Parathyroid adenoma (tissue), 2 donors: ENCODE measurements around the gene MYD88.

ENCODE experiments used
- H2AFZ ChIP-seq: fragments of 300-600 bp; sonication (generic); one replicate; pipeline ENCODE4 v1.7.0; 2017; ENCODE audit warnings: antibody characterized with exemption, mild to moderate bottlenecking
- H3K27ac ChIP-seq: fragments of 300-600 bp; sonication (generic); one replicate; pipeline ENCODE4 v1.7.0; 2017
- H3K27me3 ChIP-seq: fragments of 300-600 bp; sonication (generic); one replicate; pipeline ENCODE4 v1.7.0; 2017; ENCODE audit warnings: low read length; ENCODE audit not compliant: control insufficient read depth, insufficient read depth
- H3K36me3 ChIP-seq: fragments of 300-600 bp; sonication (generic); one replicate; pipeline ENCODE4 v1.7.0; 2017; ENCODE audit warnings: low read length; ENCODE audit not compliant: control insufficient read depth, insufficient read depth
- H3K4me1 ChIP-seq: fragments of 300-600 bp; sonication (generic); one replicate; pipeline ENCODE4 v1.7.0; 2017; ENCODE audit warnings: control low read depth
- H3K4me2 ChIP-seq: fragments of 300-600 bp; sonication (generic); one replicate; pipeline ENCODE4 v1.7.0; 2017; ENCODE audit warnings: low read length
- H3K4me3 ChIP-seq: fragments of 300-600 bp; sonication (generic); one replicate; pipeline ENCODE4 v1.7.0; 2017; ENCODE audit warnings: low read depth, low read length
- H3K79me2 ChIP-seq: fragments of 300-600 bp; sonication (generic); one replicate; pipeline ENCODE4 v1.7.0; 2017; ENCODE audit warnings: control low read depth
- H3K9ac ChIP-seq: fragments of 300-600 bp; sonication (generic); one replicate; pipeline ENCODE4 v1.7.0; 2017; ENCODE audit warnings: mild to moderate bottlenecking
- H3K9me3 ChIP-seq: fragments of 300-600 bp; sonication (generic); one replicate; pipeline ENCODE4 v1.7.0; 2017; ENCODE audit warnings: low read length; ENCODE audit not compliant: control insufficient read depth
- TF ChIP-seq, protein P1 (sequence below): fragments of 300-600 bp; sonication (generic); IDR thresholded peaks from one replicate; pipeline ENCODE4 v1.7.0; 2017; ENCODE audit warnings: antibody characterized with exemption, mild to moderate bottlenecking
- donor health status: primary hyperparathyroidism.

The MYD88 gene

DNA sequence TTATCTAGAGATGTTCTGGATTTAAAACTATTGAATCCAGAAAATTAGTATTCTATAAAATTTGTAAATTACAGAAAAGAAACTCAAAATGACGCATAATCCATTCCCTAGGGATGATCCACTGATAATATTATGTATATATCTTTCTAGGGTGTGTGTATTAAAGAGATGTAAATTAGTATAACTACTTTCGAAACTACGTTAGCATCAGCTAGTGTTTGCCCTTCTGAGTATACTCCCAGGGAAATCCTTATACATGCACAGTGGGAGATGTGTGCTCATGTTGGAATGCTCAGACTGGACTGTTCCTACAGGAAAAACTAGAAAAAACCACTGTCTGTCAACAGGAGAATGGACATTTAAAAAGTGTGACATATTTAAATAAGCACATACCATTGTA, 38.0 kb upstream of the MYD88 start:
- no peak overlapping the region for H2AFZ ChIP-seq
- TF ChIP-seq, protein P1, sequence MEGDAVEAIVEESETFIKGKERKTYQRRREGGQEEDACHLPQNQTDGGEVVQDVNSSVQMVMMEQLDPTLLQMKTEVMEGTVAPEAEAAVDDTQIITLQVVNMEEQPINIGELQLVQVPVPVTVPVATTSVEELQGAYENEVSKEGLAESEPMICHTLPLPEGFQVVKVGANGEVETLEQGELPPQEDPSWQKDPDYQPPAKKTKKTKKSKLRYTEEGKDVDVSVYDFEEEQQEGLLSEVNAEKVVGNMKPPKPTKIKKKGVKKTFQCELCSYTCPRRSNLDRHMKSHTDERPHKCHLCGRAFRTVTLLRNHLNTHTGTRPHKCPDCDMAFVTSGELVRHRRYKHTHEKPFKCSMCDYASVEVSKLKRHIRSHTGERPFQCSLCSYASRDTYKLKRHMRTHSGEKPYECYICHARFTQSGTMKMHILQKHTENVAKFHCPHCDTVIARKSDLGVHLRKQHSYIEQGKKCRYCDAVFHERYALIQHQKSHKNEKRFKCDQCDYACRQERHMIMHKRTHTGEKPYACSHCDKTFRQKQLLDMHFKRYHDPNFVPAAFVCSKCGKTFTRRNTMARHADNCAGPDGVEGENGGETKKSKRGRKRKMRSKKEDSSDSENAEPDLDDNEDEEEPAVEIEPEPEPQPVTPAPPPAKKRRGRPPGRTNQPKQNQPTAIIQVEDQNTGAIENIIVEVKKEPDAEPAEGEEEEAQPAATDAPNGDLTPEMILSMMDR, result no peak

DNA sequence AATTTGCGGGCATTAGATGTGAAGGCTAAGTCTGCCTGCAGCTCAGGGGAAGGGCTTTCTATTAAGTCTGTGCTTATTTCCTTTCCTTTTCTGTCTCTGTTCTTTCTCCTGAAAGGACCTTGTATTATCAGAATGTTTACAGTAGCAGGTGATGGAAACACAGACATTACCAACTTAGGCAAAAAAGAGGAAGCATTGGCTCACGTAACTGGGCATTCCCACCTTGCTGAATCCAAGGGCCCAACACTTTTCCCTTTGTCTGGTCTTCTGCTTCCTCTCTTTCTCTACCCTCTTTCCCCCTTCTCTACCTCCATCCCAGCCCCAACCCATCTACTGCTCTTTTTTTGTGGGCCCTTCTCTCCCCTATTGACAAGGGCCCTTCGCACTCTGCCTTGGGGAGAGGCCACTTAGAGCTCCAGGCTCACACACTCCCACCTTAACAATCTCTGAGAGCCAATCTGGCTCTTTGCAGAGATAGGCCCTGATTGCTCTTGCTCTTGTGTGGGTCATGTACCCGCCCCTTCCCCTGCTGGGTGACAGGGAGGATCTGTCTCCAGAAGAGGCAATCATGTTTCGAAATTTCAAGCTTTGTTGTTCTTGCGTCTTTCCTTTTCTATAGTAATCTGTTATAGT, 36.5 kb upstream of the MYD88 start:
- H3K27ac ChIP-seq, result no peak overlapping the region
- TF ChIP-seq, protein P1, result no peak
- H3K4me1 ChIP-seq, result no peaks in the 10 kb centered on the region
- H2AFZ ChIP-seq, result no peak overlapping the region
- no peaks in the 10 kb centered on the region for H3K36me3 ChIP-seq
- no peak overlapping the region for H3K4me2 ChIP-seq
- H3K9ac ChIP-seq, result no peak overlapping the region
- no peaks in the 10 kb centered on the region for H3K79me2 ChIP-seq
- H3K9me3 ChIP-seq, result no peaks in the 10 kb centered on the region
- no peak overlapping the region for H3K4me3 ChIP-seq
- no peaks in the 10 kb centered on the region for H3K27me3 ChIP-seq

More for the DNA sequence above, 38.0 kb upstream of the MYD88 start:
- H3K27ac ChIP-seq, result no peak overlapping the region
- no peak overlapping the region for H3K4me2 ChIP-seq
- no peaks in the 10 kb centered on the region for H3K79me2 ChIP-seq
- no peak overlapping the region for H3K9ac ChIP-seq
- no peaks in the 10 kb centered on the region for H3K4me1 ChIP-seq
- no peak overlapping the region for H3K4me3 ChIP-seq
- H3K27me3 ChIP-seq, result no peaks in the 10 kb centered on the region
- no peaks in the 10 kb centered on the region for H3K36me3 ChIP-seq
- H3K9me3 ChIP-seq, result no peaks in the 10 kb centered on the region

DNA sequence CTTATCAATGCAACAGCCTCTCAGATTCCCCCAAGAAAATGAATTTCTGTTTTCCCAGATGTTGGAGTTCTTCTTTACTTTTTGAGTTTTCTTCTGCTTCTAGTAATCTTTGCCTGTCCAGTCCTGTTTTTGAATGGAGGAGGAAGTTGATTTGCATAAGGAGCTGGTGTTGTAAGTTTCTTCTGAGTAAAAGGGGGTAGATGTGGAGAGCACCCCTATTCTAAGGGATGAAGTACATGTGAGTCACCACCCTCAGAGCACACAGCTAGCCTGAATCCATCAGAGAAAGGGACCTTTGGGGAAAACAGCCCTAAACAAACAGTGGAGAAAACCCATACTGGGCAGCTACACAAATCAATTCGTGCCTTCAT, 36.0 kb upstream of the MYD88 start:
- TF ChIP-seq, protein P1, result no peak
- Histone ChIP-seq H3K27ac (no peak overlapping the region), H3K27me3 (no peaks in the 10 kb centered on the region), H3K9ac (no peak overlapping the region), H3K79me2 (no peaks in the 10 kb centered on the region), H2AFZ (no peak overlapping the region), H3K36me3 (no peaks in the 10 kb centered on the region), H3K4me2 (no peak overlapping the region), H3K9me3 (no peaks in the 10 kb centered on the region), H3K4me3 (no peak overlapping the region), H3K4me1 (no peaks in the 10 kb centered on the region)

DNA sequence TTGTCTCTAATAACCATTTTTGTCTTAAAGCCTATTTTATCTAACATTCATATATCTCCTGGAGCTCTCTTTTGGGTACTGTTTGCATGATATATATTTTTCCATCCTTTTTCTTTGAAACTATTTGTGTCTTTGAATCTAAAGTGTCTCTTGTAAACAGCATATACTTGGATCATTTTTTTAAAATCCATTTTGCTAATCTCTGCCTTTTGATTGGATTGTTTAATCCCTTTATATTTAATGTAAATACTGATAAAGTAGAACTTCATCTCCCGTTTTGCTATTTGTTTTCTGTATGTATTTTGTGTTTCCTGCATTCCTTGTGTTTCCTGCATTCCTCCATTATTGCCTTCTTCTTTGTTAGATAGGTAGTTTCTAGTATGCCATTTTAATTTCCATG, 32.9 kb upstream of the MYD88 start:
- Histone ChIP-seq H3K4me2 (no peak overlapping the region), H3K27ac (no peak overlapping the region), H3K4me3 (no peak overlapping the region), H3K4me1 (no peaks in the 10 kb centered on the region), H3K9me3 (no peaks in the 10 kb centered on the region), H2AFZ (no peak overlapping the region), H3K27me3 (no peaks in the 10 kb centered on the region), H3K9ac (no peak overlapping the region), H3K79me2 (no peaks in the 10 kb centered on the region), H3K36me3 (no peaks in the 10 kb centered on the region)
- TF ChIP-seq, protein P1, result no peak
